HCT116 (cell line): ENCODE results near the gene SEMA3C. TPM values are rescaled to one million over a fixed set of nuclear protein-coding genes. Genes with fewer than 3 reads are reported as not detected.

Source experiments
- ATAC-seq: fragments of 200-7000 bp; cut with Tn5 transposase; 2 replicates; pipeline ENCODE4 v1.9.1; 2020; ENCODE audit warnings: mild to moderate bottlenecking, moderate library complexity
- BruUV-seq: library from RNA; stranded (reverse); fragments of 400-500 nt; replicated peaks from 2 replicates; lab custom pipeline; 2021; lab: Mats Ljungman, UMichigan
- CTCF ChIA-PET: fragments of 300-600 bp; sonication (Branson Sonifier 250); formaldehyde crosslinking; loops from one replicate; lab custom pipeline; 2021; ENCODE audit warnings: antibody characterized with exemption; lab: Charles Lee
- POLR2A ChIA-PET: fragments of 300-600, 350-600 bp; sonication (Branson Sonifier 250); formaldehyde crosslinking; loops from one replicate; lab custom pipeline; 2021; ENCODE audit warnings: antibody characterized with exemption; lab: Charles Lee
- RAD21 ChIA-PET, 2 experiments: fragments of 300-600 bp; sonication (Branson Sonifier 250); formaldehyde crosslinking; loops; one replicate each; lab custom pipeline; 2023; ENCODE audit warnings: low total read pairs in 2 of 2; ENCODE audit not compliant: uncharacterized antibody in 2 of 2, unreplicated experiment in 2 of 2, low non-redundant PET in 1 of 2; lab: Charles Lee
- DNase-seq: peaks from one replicate; pipeline ENCODE4 v3.0.0-alpha.2; 2010; ENCODE audit warnings: low read depth, low spot score
- H2AFZ ChIP-seq: fragments of 200-600 bp; shearing (Covaris generic), sonication (generic); 2 replicates; pipeline ENCODE4 v1.6.1; 2017; ENCODE audit warnings: low read depth, mixed run types, mixed read lengths, antibody characterized with exemption, low read length; ENCODE audit not compliant: poor library complexity, severe bottlenecking
- H3K27ac ChIP-seq: 2 replicates; pipeline ENCODE4 v1.5.1; 2012; ENCODE audit warnings: low read depth, low read length
- H3K27me3 ChIP-seq: fragments of 200-600 bp; sonication (generic); 2 replicates; pipeline ENCODE4 v1.6.1; 2016; ENCODE audit warnings: mixed run types, low read length, mixed read lengths; ENCODE audit not compliant: insufficient read depth
- H3K36me3 ChIP-seq, 2 experiments: fragments of 200-500 bp in 1 of 2; fragments of 200-600 bp in 1 of 2; sonication (Bioruptor generic) in 1 of 2; sonication (generic) in 1 of 2; 2 replicates each; pipeline versions ENCODE4 v1.5.1 to v1.6.1; 2014 to 2016; ENCODE audit warnings: low read length in 2 of 2, inconsistent platforms in 1 of 2, mixed read lengths in 1 of 2, mixed run types in 1 of 2; ENCODE audit not compliant: insufficient read depth in 2 of 2, control insufficient read depth in 1 of 2
- H3K4me1 ChIP-seq, 2 experiments: fragments of 200-600 bp in 1 of 2; sonication (generic) in 1 of 2; 2 replicates each; pipeline versions ENCODE4 v1.5.1 to v1.6.1; 2012 to 2017; ENCODE audit warnings: low read length in 2 of 2, inconsistent platforms in 1 of 2, mild to moderate bottlenecking in 1 of 2, mixed read lengths in 1 of 2, mixed run types in 1 of 2, moderate library complexity in 1 of 2; ENCODE audit not compliant: insufficient read depth in 2 of 2, control insufficient read depth in 1 of 2
- H3K4me2 ChIP-seq: fragments of 200-600 bp; sonication (generic); 2 replicates; pipeline ENCODE4 v1.6.1; 2017; ENCODE audit warnings: mixed run types, low read length, mixed read lengths
- H3K4me3 ChIP-seq, 2 experiments: fragments of 200-600 bp in 1 of 2; sonication (generic) in 1 of 2; replicated peaks in 1 of 2; 2 replicates each; pipeline ENCODE4 v1.5.1; 2011 to 2016; ENCODE audit warnings: low read length in 2 of 2, control low read depth in 1 of 2, low read depth in 1 of 2, mild to moderate bottlenecking in 1 of 2, mixed read lengths in 1 of 2, mixed run types in 1 of 2
- H3K79me2 ChIP-seq: fragments of 200-600 bp; sonication (generic); 2 replicates; pipeline ENCODE4 v1.6.1; 2017; ENCODE audit warnings: mild to moderate bottlenecking, mixed run types, low read length, moderate library complexity, mixed read lengths; ENCODE audit not compliant: insufficient read depth
- H3K9ac ChIP-seq: fragments of 200-600 bp; sonication (generic); 2 replicates; pipeline ENCODE4 v1.6.1; 2016; ENCODE audit warnings: low read length, mixed read lengths
- H3K9me2 ChIP-seq: fragments of 200-600 bp; sonication (generic), shearing (Covaris generic); 2 replicates; pipeline ENCODE4 v1.6.1; 2017; ENCODE audit warnings: mixed run types, mild to moderate bottlenecking, moderate library complexity; ENCODE audit not compliant: insufficient read depth
- H3K9me3 ChIP-seq, 2 experiments: fragments of 200-500 bp in 1 of 2; fragments of 200-600 bp in 1 of 2; sonication (Bioruptor generic) in 1 of 2; sonication (generic) in 1 of 2; 2 replicates each; pipeline ENCODE4 v1.6.1; 2014 to 2017; ENCODE audit warnings: low read length in 2 of 2, mixed read lengths in 2 of 2, inconsistent platforms in 1 of 2, low read depth in 1 of 2, mild to moderate bottlenecking in 1 of 2, mixed run types in 1 of 2, moderate library complexity in 1 of 2; ENCODE audit not compliant: control insufficient read depth in 1 of 2, insufficient read depth in 1 of 2
- H4K20me1 ChIP-seq: fragments of 200-600 bp; sonication (generic), shearing (Covaris generic); 2 replicates; pipeline ENCODE4 v1.6.1; 2017; ENCODE audit warnings: mixed run types, mild to moderate bottlenecking, moderate library complexity; ENCODE audit not compliant: insufficient read depth
- CBX3 ChIP-seq: IDR thresholded peaks from 2 replicates; pipeline ENCODE4 v1.6.1; 2012; ENCODE audit warnings: low read depth
- CEBPB ChIP-seq: IDR thresholded peaks from 2 replicates; pipeline ENCODE4 v1.6.1; 2012; ENCODE audit warnings: low read depth
- ELF1 ChIP-seq: IDR thresholded peaks from 2 replicates; pipeline ENCODE4 v1.6.1; 2012; ENCODE audit warnings: low read depth, borderline replicate concordance
- EZH2phosphoT487 ChIP-seq: fragments of 200-600 bp; IDR thresholded peaks from 2 replicates; pipeline ENCODE4 v1.6.1; 2018; ENCODE audit warnings: antibody characterized with exemption, borderline replicate concordance
- JUND ChIP-seq: IDR thresholded peaks from 2 replicates; pipeline ENCODE4 v1.6.1; 2012
- RAD21 ChIP-seq: IDR thresholded peaks from 2 replicates; pipeline ENCODE4 v1.6.1; 2012; ENCODE audit warnings: low read depth, mild to moderate bottlenecking
- SIN3A ChIP-seq: IDR thresholded peaks from 2 replicates; pipeline ENCODE4 v1.6.1; 2012; ENCODE audit warnings: low read depth
- SP1 ChIP-seq: IDR thresholded peaks from 2 replicates; pipeline ENCODE4 v1.6.1; 2012; ENCODE audit warnings: low read depth
- TCF7L2 ChIP-seq: IDR thresholded peaks from 2 replicates; pipeline ENCODE4 v1.7.0; 2011; ENCODE audit warnings: borderline replicate concordance, inconsistent platforms; ENCODE audit not compliant: insufficient read depth, insufficient read length; ENCODE audit errors: extremely low read depth
- YY1 ChIP-seq: IDR thresholded peaks from 2 replicates; pipeline ENCODE4 v1.6.1; 2011; ENCODE audit warnings: low read length, low read depth, moderate library complexity, mild to moderate bottlenecking; ENCODE audit not compliant: insufficient replicate concordance; ENCODE audit errors: extremely low read depth
- ZBTB33 ChIP-seq: IDR thresholded peaks from 2 replicates; pipeline ENCODE4 v1.6.1; 2011; ENCODE audit warnings: mild to moderate bottlenecking, low read length, moderate library complexity; ENCODE audit not compliant: insufficient replicate concordance; ENCODE audit errors: extremely low read depth
- intact Hi-C: fragments of 100-400 bp; cut with micrococcal nuclease; formaldehyde crosslinking; loops from 2 replicates; pipeline ENCODE4 v1.10.0; 2022
- total RNA-seq: library from RNA; stranded (reverse); gene quantifications from one replicate; pipeline ENCODE4 v1.2.1, GENCODE V29; 2021; ENCODE audit not compliant: unreplicated experiment
- TF ChIP-seq, protein P1 (sequence below), 3 experiments: fragments of 200-600 bp in 1 of 3; sonication (generic) in 1 of 3; IDR thresholded peaks in 2 of 3; conservative IDR thresholded peaks in 1 of 3; 2 replicates each; pipeline ENCODE4 v1.5.1; 2012 to 2017; ENCODE audit warnings: low read depth in 2 of 3, low read length in 2 of 3, antibody characterized with exemption in 1 of 3, borderline replicate concordance in 1 of 3, control low read depth in 1 of 3, mild to moderate bottlenecking in 1 of 3, mixed read lengths in 1 of 3, mixed run types in 1 of 3, moderate library complexity in 1 of 3; ENCODE audit not compliant: insufficient read depth in 1 of 3

Gene SEMA3C
- total RNA-seq, 1 experiment from 2014 or later = 25.3 TPM

- POLR2A ChIA-PET = no interaction called here
- CTCF ChIA-PET = no interaction called here
- RAD21 ChIA-PET = no interaction called here
- intact Hi-C loops = no loop called here
- peak overlapping the region; percentile 24 for H3K9ac ChIP-seq
- H3K9me3 ChIP-seq = no peaks in the 10 kb centered on the region
- H3K36me3 ChIP-seq = no peaks in the 10 kb centered on the region
- DNase-seq (no peak), ATAC-seq (no peak)
- H3K4me3 ChIP-seq = peak overlapping the region in 1 of 2 experiments; percentile 15; a peak in 1 of 4 replicates
- H4K20me1 ChIP-seq = no peaks in the 10 kb centered on the region
- TF ChIP-seq TCF7L2 (peak; percentile 10), ZBTB33 (no peak)
- H3K27me3 ChIP-seq = no peaks in the 10 kb centered on the region
- BruUV-seq = no TSS peak
- H2AFZ ChIP-seq = peak overlapping the region; percentile 67
- no peaks in the 10 kb centered on the region; the same call in 1 of the 2 replicates for H3K79me2 ChIP-seq
- no peaks in the 10 kb centered on the region for H3K9me2 ChIP-seq
- H3K27ac ChIP-seq = peak overlapping the region; percentile 83
- peaks cover 55 to 65% of the 10 kb centered on the region in 2 experiments for H3K4me1 ChIP-seq
- H3K4me2 ChIP-seq = peak overlapping the region; percentile 51
These were observed 34.2 kb downstream of the SEMA3C start for GRCh38 chr7:80884511-80885195.

- intact Hi-C loops = no loop called here
- ChIA-PET CTCF (no interaction called here), POLR2A (no interaction called here), RAD21 (no interaction called here)
- Histone ChIP-seq H3K36me3 (no peaks in the 10 kb centered on the region), H3K4me2 (peak overlapping the region; percentile 51), H3K79me2 (no peaks in the 10 kb centered on the region), H3K4me1 (peaks cover 57 to 67% of the 10 kb centered on the region in 2 experiments), H4K20me1 (no peaks in the 10 kb centered on the region), H3K9me3 (no peaks in the 10 kb centered on the region), H3K27me3 (no peaks in the 10 kb centered on the region), H3K27ac (peak overlapping the region; percentile 83; the same call in 1 of the 2 replicates), H3K9ac (peak overlapping the region; percentile 46), H3K9me2 (no peaks in the 10 kb centered on the region), H2AFZ (no peak overlapping the region), H3K4me3 (peak overlapping the region; percentile 8 to 15; a peak in 3 of 4 replicates)
- no TSS peak for BruUV-seq
- DNase-seq (peak; percentile 98), ATAC-seq (peak; percentile 91)
- TF ChIP-seq JUND (peak; percentile 96), CBX3 (peak; percentile 96; the same call in 1 of the 2 replicates), CEBPB (peak; percentile 92), RAD21 (peak; percentile 35; the same call in 1 of the 2 replicates), EZH2phosphoT487 (no peak), TCF7L2 (peak; percentile 91), YY1 (peak; percentile 65), SIN3A (peak; percentile 86; the same call in 1 of the 2 replicates), ELF1 (no peak; the same call in 1 of the 2 replicates), SP1 (peak; percentile 94)
- TF ChIP-seq, protein P1, sequence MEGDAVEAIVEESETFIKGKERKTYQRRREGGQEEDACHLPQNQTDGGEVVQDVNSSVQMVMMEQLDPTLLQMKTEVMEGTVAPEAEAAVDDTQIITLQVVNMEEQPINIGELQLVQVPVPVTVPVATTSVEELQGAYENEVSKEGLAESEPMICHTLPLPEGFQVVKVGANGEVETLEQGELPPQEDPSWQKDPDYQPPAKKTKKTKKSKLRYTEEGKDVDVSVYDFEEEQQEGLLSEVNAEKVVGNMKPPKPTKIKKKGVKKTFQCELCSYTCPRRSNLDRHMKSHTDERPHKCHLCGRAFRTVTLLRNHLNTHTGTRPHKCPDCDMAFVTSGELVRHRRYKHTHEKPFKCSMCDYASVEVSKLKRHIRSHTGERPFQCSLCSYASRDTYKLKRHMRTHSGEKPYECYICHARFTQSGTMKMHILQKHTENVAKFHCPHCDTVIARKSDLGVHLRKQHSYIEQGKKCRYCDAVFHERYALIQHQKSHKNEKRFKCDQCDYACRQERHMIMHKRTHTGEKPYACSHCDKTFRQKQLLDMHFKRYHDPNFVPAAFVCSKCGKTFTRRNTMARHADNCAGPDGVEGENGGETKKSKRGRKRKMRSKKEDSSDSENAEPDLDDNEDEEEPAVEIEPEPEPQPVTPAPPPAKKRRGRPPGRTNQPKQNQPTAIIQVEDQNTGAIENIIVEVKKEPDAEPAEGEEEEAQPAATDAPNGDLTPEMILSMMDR (IDR thresholded peaks at IDR 0.05 in 2 of 3, conservative IDR thresholded peaks at IDR 0.05 in 1 of 3; ENCODE audit: borderline replicate concordance in 1 of 3, insufficient read depth in 1 of 3, low read depth in 2 of 3, low read length in 2 of 3) = no peak
These were observed 35.5 kb downstream of the SEMA3C start for GRCh38 chr7:80883154-80884025.
